GM12874 (cell line): Measurements from ENCODE around the gene CHL1.

Experiments
- TF ChIP-seq, protein P1 (sequence below): IDR thresholded peaks from 2 replicates; pipeline ENCODE4 v1.5.1; 2011; ENCODE audit warnings: low read depth, mild to moderate bottlenecking, control low read depth, low read length, moderate library complexity; ENCODE audit not compliant: insufficient read depth

The CHL1 gene

DNA sequence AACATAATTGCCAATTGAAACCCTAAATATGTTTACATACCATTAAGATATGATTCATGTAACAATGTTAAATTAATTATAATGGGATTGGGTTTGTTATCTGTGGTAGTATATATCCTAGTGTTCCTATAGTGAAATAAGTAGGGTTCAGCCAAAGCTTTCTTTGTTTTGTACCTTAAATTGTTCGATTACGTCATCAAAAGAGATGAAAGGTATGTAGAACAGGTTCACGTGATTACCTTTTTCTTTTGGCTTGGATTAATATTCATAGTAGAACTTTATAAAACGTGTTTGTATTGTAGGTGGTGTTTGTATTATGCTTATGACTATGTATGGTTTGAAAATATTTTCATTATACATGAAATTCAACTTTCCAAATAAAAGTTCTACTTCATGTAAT is 212.4 kb downstream of the CHL1 start:
- TF ChIP-seq, protein P1, sequence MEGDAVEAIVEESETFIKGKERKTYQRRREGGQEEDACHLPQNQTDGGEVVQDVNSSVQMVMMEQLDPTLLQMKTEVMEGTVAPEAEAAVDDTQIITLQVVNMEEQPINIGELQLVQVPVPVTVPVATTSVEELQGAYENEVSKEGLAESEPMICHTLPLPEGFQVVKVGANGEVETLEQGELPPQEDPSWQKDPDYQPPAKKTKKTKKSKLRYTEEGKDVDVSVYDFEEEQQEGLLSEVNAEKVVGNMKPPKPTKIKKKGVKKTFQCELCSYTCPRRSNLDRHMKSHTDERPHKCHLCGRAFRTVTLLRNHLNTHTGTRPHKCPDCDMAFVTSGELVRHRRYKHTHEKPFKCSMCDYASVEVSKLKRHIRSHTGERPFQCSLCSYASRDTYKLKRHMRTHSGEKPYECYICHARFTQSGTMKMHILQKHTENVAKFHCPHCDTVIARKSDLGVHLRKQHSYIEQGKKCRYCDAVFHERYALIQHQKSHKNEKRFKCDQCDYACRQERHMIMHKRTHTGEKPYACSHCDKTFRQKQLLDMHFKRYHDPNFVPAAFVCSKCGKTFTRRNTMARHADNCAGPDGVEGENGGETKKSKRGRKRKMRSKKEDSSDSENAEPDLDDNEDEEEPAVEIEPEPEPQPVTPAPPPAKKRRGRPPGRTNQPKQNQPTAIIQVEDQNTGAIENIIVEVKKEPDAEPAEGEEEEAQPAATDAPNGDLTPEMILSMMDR: no peak

DNA sequence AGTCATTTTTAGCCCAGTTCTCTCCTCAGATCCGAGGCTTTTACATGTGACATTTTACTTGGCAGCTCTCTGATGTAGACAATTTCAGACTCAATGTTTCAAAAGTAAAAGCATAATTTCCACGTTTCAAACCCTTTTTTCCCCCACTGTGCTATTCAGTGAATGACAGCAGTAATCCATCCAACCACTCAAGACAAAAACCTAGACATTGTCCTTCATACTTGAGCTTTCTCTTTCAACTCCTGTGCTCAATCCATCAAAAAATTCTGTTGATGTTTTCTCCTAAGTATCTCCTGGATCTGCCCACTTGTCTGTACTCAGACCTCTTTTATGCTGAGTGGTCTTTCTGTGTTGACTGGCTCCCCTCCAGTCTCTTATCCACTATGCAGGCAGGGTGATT is 214.7 kb downstream of the CHL1 start:
- TF ChIP-seq, protein P1: no peak

DNA sequence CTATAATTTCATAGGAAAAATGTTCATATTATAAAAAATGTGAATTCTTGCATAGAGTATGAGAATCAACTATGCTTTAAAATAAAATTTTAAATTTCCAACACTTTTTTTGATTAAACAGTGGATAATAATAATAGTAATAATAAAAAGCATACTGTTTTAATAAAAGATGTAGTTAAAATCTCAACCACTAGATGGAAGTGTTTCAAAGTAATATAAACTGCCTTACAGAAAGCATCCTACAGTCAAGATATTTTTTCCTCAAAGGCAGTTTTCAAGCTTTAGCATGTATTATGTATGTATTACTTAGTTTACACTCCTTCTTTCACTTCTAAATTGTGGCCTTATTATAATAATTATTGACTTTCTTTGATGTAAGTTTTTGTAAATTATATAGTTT is 217.5 kb downstream of the CHL1 start:
- TF ChIP-seq, protein P1: no peak

DNA sequence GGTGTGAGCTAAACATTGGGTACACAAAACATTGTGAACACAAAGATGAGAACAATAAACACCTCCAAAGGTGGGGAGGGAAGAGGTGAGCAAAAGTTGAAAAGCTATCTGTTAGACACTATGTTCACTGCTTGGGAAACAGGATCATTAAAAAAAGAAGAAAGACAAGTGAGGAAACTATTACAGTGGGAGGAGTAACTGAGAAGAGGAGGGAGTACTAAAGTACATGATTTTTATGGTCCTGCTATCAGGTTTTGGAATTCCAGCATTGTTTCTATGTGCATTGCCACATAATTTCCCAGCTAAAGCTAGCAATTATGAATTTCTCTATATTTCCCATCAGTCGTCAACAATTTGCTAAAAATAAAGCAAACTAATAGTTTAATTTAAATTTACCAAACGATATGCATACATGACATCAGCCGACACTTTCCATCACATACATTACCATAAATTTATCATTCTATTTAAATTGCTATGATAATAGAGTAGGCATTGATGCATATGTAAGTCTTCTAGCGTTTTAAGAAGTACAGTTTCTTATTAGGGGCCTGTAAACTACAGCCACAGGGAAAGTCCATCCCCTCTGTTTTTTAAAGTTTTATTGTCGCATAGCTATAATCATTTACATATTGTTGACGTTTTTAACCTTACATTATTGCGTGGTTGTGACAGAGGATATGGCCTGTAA is 221.8 kb downstream of the CHL1 start:
- TF ChIP-seq, protein P1: no peak

DNA sequence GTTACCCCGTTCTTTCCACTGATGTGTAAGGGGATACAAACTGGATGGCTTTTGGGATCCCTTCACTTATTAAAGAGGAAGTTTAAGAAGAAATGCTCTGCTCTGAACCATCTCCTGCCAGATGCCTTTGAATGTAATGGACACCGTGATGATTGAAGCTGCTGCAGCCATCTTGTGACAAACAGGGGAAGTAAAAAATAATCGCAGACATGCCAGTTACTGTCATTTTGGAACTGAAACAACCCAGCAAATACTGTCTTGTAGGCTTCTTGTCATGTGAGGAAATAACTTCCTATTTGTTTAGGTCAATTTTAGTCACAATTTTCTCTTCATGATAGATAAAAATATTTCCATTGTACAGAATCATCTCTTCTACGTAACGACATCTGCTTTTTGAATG is 224.0 kb downstream of the CHL1 start:
- TF ChIP-seq, protein P1: no peak

DNA sequence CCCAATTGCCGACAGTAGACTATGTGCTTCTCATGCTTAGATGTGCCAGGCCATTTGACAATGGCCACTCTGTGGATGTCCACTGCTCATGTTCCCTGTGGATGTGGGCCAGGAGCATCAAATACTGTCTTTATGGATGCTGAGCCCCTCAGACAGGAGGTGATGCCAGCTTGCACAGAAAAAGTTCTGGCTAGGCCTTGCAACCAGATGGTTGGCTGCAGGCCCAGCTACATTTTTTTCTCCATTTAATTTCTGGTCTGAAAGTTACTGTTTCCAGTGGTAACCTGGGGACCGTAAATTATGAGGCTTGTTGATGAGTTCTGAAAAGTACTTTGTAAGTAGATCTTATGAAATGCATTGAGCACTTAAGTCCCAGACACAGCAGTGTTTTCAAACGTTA is 228.5 kb downstream of the CHL1 start:
- TF ChIP-seq, protein P1: no peak

DNA sequence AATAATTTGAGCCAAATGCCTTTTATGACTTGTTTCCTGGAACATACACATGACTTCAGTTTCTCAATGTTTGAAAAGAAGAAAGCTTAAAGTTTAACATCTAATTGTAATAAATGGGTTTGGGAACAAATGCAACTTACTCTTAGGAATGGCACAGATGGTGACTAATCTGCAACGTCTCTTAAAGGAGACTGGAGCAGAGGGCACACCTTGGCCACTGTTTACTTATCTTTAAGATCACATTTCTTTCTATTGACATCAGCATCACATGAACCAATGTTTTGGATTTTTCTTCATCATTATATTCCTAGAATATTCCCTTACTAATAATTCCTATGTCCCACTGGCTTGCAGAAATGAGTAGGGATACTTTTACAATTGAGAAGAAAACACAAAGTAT is 229.5 kb downstream of the CHL1 start:
- TF ChIP-seq, protein P1: no peak
